Kidney tubule cell (primary cell): ENCODE measurements around the gene RAB21.
A peak's percentile ranks its signal among the peaks of the same experiment; 100 is the strongest.
"Not testable (repeated sequence)": the region's sequence is repeated elsewhere in the genome, so short reads cannot be mapped to it uniquely, and the experiment has no call there.

ENCODE experiments used
- DNase-seq: peaks from one replicate; pipeline ENCODE4 v3.0.0-alpha.2; 2018; ENCODE audit warnings: low spot score

The RAB21 gene

DNA sequence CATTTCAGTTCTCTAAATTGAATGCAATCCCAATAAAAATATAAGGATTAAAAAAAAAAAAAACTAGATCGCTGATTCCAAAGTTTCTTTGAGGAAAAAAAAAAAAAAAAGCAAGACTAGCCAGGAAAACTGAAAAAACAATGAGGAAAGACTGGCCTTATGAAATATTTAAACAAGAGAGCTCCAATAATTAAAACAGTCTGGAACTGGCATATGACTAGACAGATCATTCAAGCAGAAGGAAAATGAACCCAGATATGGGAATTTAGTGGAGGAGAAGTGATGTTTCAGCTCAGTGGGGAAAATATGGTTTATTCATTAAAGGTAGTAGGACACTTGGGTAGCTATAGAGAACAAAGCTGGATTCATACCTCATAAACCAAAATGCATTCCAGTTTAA lies 42.9 kb downstream of the RAB21 start:
- no peak for DNase-seq

GRCh38 chr12:71799106-71799505 lies 44.4 kb downstream of the RAB21 start:
- DNase-seq = peak; percentile 78

DNA sequence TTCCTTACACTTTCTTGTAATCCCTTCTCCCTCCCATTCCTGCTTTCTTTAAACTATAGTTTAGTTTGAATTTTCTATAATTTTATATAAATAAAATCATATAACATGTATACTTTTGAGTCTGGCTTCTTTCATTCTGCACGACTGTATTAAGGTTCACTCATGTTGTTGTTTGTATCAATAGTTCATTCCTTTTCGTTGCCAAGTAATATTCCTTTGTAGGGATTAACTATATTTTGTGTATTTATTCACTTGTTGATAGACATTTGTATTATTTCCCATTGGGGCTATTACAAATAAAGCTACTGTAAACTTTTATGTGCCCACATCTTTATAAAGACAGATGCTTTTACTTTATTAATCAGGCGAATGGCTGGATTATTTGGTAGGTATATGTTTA lies 45.5 kb downstream of the RAB21 start:
- no peak for DNase-seq

GRCh38 chr12:71804505-71804904 lies 49.8 kb downstream of the RAB21 start:
- no peak for DNase-seq

DNA sequence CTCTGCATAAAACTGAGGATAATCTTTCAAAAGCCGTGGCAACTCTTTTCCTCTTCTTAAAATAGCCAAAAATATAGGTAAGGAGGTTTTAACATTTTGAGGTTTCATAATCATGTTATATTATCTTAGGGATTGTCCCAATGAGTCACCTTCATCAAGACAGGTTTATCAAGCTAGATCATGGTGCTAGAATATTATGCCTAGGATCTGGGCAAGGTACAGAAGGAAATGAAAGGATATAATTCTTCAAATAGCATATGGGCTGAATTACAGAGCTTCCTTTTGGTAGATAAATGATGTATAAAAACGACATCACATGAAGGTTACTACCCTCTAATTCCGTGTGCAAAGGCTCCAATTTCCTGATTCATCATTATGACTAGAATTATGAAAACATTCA lies 56.3 kb downstream of the RAB21 start:
- no peak for DNase-seq

- DNase-seq = not testable (repeated sequence)
Measured at GRCh38 chr12:71815242-71815641, 60.6 kb downstream of the RAB21 start.

DNA sequence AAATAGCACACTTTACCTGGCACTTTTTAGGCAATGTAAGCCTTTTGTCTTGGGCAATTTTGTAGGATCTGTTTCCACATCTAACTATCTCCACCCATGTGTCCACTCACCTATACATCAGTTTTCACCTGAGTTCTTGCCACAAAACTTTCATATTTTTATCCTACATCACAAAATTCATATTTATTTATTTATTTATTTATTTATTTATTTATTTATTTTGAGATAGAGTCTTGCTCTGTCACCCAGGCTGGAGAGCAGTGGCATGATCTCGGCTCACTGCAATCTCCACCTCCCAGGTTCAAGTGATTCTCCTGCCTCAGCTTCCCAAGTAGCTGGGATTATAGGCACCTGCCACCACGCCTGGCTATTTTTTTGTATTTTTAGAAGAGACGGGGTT lies 67.4 kb downstream of the RAB21 start:
- DNase-seq = not testable (repeated sequence)

- no peak for DNase-seq
Measured at GRCh38 chr12:71828813-71829212, 74.2 kb downstream of the RAB21 start.

- no peak for DNase-seq
Measured at GRCh38 chr12:71837356-71837755, 82.7 kb downstream of the RAB21 start.

GRCh38 chr12:71838231-71838630 lies 83.6 kb downstream of the RAB21 start:
- no peak for DNase-seq

GRCh38 chr12:71838676-71839075 lies 84.0 kb downstream of the RAB21 start:
- DNase-seq = no peak

DNA sequence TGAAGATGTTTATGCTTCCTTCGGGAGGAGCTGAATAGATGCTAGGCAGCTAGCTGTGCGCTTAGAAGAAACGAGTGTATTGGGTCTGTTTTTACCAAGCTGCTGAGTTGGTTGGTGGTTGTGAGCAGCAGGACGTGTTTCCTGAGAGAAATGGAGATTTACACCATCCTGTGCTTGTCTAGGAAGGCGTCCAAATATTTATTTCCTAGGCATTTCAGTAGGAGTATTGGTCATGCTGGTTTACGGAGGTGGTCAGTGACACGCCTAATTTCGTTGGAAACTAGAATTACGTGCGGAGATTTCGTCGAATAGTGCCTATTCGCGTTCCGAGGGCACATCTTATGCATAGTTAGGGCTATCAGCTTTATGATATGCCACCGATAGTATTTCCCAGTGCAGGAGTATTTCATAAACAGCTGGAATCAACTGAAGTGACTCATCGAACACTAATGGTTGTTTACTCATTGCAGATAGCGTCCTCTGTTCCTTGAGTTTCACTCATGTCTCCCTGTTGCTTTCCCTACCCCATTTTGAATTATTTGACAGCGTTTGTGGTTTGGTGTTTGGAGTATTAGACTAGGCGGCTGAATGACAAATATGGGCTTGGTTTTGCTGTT lies 85.7 kb downstream of the RAB21 start:
- DNase-seq = peak; percentile 64

DNA sequence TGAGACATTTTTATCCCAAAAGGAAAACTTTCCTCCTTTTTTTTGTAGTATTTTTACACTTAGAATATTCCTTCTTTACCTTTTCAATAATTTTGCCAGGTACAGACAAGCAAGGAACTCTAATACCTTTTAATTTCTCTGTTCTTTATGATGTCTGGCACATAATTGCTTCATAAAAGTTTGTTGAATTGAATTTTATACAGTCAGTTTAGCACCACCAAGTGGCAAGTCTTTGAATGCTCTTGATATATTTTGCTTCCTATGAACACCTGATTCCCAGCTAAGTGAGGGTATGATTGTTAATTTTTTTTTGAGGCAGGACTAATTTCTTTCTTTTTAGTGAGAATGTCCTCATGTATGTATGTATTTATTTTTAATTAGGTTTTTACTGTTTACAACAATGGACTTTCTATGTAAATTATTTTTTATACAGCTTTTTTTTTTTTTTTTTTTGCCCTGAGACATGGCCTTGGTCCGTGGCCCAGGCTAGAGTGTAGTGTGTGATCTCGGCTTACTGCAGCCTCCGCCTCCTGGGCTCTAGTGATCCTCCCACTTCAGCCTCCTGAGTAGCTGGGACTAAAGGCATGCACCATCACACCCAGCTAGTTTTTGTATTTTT lies 91.8 kb downstream of the RAB21 start:
- DNase-seq = peak; percentile 47

DNA sequence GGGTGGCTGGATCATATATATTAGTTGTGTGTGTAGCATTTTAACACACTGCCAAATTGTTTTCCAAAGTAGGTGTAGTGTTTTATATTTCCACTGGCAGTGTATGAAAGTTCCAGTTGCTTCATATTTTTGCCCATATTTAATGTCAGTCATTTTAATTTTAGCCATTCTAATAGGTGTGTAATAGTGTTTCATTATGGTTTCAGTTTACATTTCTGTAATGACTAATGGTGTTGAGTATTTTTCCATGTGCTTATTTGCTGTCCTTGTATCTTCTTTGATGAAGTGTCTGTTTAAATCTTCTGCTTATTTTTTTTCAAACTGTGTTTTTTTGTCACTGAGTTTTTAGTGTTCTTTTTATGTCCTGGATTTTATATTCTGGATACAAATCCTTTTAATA lies 93.5 kb downstream of the RAB21 start:
- DNase-seq = no peak

- no peak for DNase-seq
Measured at GRCh38 chr12:71849109-71849851, 94.6 kb downstream of the RAB21 start.
